Daoy (cell line): Measurements from ENCODE around the gene REC114. TPM values are rescaled to one million over a fixed set of nuclear protein-coding genes. Genes with fewer than 3 reads are reported as not detected.
"Not testable (repeated sequence)": the region's sequence is repeated elsewhere in the genome, so short reads cannot be mapped to it uniquely, and the experiment has no call there.

Experiments used
- DNase-seq: peaks from one replicate; pipeline ENCODE4 v3.0.0-alpha.2; 2015; ENCODE audit warnings: low read depth
- total RNA-seq: library from RNA; depleted of rRNA; stranded (reverse); fragments of >200 nt; shearing (Covaris generic); gene quantifications from 2 replicates; pipeline ENCODE4 v1.2.3, GENCODE V29; 2014

The REC114 gene
- total RNA-seq, 1 experiment from 2014 or later, result not detected

DNA sequence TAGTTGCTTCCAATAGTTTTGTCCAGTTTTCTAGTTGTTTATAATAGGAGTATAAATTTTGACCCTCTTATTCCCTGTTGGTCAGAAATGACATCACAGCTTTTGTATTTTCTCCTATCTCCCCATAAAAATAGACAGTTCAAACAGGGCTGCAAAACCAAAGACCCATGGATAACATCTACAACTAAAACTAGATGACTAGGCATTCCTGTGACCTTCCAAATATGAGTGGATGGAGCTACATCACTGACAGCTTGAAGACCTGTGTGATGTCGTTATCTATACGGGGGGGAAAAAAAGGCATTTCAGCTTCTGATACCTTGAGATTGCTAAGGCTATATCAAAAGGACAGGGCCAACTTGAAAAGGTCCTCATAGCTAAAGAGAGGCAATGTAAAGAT is 84.6 kb downstream of the REC114 start:
- DNase-seq, result no peak

GRCh38 chr15:73530649-73531048 is 87.7 kb downstream of the REC114 start:
- DNase-seq, result no peak

- DNase-seq, result no peak
Measured at GRCh38 chr15:73538123-73538522, 95.2 kb downstream of the REC114 start.

GRCh38 chr15:73538563-73539211 is 95.7 kb downstream of the REC114 start:
- DNase-seq, result no peak

DNA sequence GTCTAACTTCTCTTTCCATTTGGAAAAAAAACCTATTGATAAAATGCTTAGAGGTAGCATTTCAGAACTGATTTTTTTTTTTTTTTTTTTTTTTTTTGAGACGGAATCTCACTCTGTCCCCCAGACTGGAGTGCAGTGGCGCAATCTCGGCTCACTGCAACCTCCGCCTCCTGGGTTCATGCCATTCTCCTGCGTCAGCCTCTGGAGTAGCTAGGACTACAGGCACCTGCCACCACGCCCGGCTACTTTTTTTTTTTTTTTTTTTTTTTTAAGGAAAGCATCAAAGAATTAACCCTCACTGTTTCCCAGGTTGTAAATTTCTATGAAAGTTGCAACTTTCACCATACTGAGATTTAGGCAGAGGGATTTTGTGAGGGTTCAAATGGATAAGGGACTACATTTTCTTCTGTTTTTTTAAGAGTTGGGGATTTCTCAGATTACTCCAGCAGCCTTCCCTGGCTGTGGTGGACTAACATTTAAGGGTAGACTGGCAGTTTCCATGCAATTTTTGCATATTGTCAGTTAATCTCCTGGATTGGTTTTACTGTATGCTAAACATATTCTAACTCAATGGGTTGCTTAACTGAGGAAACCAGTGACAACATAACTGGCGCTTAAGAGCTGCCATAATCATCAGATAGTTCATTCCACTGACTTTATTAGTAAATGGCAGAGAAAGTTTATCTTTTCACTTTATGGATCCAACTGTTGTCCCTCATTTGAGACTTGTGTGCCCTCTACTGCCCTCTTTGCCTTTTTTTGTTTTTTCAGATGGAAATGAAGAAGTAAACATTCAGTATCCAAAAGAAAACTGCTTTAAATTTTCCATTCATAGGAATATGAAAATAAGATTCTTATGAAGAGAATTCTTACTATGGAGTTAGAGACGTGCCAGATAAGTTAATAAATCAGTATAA is 96.5 kb downstream of the REC114 start:
- no peak for DNase-seq

GRCh38 chr15:73540161-73540560 is 97.2 kb downstream of the REC114 start:
- DNase-seq, result no peak

DNA sequence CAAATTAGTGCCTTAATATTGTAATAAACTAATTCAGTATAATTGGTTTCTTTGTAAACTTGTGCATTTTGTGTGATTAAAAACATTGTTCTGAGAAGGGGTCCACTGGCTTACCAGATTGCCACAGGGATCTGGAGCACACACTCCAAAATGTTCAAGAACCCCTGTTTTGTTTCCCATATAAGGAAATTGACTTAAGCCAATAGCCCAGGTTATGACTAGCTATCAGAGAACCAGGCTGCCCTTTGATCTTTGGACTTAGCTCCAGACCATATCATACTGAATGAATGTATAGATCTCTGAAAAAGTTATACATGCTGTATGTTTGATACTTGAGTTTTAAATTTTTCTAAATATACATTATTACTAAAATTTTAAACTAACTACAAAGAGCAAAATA is 98.5 kb downstream of the REC114 start:
- DNase-seq, result no peak

GRCh38 chr15:73548925-73549324 is 106.0 kb downstream of the REC114 start:
- DNase-seq, result not testable (repeated sequence)

DNA sequence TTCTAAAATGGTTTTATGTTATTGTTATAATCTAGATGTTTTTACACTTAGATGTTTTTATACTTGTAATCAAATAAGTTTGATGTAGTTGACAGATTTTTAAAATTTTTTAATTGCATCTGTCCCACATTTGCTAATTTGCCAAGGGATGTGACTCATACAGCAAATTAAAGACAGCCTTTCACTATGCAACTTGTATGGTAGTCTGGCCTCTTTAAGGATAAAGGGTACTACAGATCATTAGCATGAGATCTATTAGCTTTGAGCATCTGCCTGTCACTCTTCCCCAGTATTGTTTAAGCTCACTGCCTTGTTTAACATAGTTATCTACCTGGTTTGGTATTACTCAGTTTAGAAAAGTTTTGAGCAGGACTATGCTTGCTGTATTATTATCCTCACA is 107.2 kb downstream of the REC114 start:
- DNase-seq, result no peak

DNA sequence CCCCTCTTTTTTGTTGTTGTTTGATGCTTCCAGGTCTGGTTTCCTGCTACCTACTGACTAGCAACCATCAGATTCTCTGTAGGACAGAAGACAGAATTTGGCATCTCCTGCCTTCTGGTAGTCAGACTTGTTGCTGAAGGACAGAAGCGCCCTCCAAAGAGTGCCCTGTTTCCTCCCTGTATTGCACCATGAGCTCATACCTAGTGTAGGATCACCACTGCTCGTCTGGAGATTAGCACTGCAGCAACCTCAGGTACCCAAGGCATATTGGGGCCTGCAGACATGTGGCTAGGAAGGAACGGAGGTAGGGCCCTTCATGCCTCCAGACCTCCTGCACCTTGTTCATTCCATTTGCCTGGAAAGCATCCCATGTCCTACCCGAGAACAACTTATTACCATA is 112.1 kb downstream of the REC114 start:
- no peak for DNase-seq

GRCh38 chr15:73558529-73558928 is 115.6 kb downstream of the REC114 start:
- DNase-seq, result no peak

DNA sequence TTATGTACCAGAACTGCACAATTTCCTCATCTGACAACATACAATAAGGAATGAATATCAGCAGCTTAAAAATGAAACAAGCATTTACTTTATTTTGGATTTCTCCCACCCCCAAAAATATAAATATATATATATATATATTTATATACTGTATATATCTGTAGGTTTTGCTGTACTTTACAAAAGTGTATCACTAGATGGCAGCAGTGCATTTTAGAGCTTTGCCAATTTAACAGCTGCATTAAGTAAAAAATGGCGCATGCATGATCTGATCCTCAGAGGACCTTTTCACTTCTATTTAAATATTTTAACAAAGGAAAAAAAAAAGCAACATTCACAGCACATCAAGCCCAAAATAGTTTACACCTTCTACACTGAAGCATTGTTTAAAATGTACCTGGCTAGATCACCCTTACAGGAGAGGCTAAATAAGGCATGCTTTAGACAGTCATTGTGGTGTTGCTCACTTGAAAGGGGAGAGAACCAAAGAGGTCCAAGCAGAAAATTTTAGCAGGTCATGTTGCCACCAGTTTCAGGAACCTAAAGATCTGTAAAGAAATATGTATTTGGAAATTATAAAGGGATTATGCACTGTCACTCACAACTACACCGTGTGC is 117.6 kb downstream of the REC114 start:
- peak; percentile 52 for DNase-seq

DNA sequence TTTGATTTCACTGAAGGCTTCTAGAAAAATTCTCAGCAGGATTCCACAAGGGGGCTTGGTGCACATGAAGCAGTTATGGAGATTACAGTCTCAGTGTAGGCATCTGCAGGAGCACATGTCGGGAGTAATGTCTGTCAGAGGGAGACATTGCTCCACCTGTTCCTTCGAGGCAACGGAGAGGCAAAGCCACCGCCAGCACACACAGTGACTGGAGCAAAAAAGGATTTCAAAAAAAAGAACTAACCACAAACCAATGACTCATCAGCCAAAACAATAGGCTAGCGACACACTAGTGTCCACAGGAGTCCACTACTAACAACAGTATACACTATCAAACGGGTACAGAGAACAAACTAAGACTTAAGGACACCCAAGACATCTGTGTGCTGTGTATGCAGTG is 121.3 kb downstream of the REC114 start:
- peak; percentile 65 for DNase-seq

- no peak for DNase-seq
Measured at GRCh38 chr15:73567020-73567419, 124.1 kb downstream of the REC114 start.

GRCh38 chr15:73568564-73569280 is 125.8 kb downstream of the REC114 start:
- DNase-seq, result no peak

- DNase-seq, result no peak
Measured at GRCh38 chr15:73569361-73569760, 126.4 kb downstream of the REC114 start.

DNA sequence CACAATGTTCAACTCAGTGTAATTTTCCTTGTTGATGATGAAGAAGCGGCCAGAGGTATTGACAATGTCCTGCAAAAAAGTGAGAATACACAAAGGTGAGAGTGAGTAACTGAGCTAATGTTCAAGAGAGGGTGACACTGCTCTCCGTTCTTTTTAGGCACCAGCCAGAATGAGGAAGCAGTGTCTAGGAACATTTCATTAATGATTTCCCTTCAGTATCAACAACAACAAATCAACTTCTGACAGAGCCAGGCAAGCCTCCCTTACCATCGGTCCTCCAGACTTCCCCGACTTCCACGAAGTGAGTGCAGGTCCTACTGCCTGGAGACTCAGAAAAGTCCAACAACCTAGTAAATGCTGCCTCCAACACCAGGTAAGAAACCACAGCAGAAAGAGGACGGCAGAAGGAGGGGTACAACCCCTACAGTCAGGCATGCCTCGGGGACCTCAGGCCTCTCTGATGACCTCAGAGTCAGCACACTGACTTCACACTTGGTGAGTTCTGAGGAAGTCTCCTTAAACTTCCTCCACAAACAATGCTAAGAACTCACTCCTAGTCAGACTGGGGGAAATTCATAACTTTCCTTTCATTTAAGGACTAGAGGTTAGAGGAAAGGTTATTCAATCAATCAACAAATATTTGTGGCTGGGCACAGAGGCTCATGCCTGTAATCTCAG is 127.5 kb downstream of the REC114 start:
- no peak for DNase-seq

- no peak for DNase-seq
Measured at GRCh38 chr15:73571346-73571745, 128.4 kb downstream of the REC114 start.

DNA sequence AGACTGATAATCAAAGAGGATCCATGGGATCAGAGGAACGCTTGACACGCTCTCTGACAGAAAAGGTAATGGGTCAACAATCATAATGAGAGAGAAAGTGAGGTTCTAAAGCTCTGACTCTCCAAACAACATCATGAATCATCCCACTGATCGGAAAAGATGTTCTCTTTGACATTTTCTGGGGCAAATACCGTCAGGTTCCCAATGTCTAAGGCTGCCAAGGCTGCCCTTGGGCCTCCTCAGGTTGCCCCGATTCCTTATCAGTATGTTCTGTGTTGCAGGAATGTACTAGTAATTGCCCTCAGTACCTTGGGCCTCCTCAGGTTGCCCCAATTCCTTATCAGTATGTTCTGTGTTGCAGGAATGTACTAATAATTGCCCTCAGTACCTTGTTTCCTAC is 129.3 kb downstream of the REC114 start:
- DNase-seq, result no peak

- DNase-seq, result no peak
Measured at GRCh38 chr15:73573037-73573436, 130.1 kb downstream of the REC114 start.

DNA sequence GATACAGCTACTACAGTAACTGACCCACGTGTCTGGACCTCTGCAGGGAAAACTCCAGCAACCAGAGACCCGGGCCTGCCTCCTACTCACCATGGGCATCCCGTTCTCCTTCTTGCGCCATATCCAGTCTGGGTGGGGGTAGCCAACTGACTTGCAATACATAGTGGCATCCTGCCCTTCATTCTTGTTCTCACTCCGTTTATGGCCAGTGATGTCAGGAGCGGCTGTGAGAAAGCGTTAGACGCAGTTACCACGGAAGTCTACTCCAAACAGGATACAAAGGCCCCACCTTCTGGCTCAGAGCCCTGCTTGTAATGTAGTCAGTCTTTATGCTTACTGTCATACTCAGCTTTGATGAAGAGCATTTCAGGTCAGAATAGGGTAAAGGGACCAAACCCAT is 130.6 kb downstream of the REC114 start:
- no peak for DNase-seq
